Prostate gland (tissue), 2 donors: ENCODE data around the gene TSHZ2.

Experiments
- POLR2AphosphoS5 ChIP-seq: sonication (generic); formaldehyde crosslinking; IDR thresholded peaks from one replicate; pipeline ENCODE4 v1.6.1; 2017; ENCODE audit warnings: antibody characterized with exemption
- TF ChIP-seq, protein P1 (sequence below), 4 experiments: fragments of 200-600 bp in 2 of 4; fragments of 450-650 bp in 2 of 4; sonication (generic) in 2 of 4; IDR thresholded peaks; 1 replicate in 3 of 4; 2 replicates in 1 of 4; pipeline ENCODE4 v1.5.1; 2016 to 2019; ENCODE audit warnings: antibody characterized with exemption in 4 of 4, mild to moderate bottlenecking in 2 of 4, moderate library complexity in 2 of 4

DNA sequence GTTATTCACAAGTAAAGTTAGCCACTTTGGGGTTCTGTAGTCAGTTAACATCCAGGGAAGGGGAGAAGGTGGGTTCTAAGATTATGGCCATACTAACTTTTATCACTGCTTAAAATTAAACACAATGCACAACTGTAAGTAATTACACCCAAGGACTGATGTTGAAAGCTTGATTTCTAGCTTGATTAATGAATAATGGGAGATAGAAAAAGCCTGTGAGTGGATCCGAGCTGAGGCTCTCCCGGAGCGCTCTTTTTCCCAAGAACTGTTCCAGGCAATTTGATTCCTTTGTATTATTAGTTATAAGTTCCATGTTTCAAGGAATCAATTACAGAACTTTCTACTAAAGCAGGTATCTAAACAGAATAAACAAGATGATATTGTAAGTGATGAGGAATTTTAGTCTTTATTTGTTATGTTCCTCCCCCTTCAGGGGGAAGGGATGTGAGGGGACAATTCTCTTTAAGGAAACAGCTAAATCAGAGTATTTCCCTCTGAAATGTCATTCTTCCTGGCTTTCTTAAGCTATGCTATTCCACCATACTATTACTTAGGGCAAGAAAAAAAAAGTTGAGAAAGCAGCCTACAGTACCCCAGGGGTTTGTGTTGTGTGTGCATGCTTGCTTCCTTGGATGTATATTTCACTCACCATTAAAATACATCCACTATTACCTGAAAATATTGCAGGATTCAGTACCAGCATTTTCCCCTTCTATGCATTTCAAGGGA is 3.8 kb downstream of the TSHZ2 start:
- no peak for TF ChIP-seq POLR2AphosphoS5
- TF ChIP-seq, protein P1, sequence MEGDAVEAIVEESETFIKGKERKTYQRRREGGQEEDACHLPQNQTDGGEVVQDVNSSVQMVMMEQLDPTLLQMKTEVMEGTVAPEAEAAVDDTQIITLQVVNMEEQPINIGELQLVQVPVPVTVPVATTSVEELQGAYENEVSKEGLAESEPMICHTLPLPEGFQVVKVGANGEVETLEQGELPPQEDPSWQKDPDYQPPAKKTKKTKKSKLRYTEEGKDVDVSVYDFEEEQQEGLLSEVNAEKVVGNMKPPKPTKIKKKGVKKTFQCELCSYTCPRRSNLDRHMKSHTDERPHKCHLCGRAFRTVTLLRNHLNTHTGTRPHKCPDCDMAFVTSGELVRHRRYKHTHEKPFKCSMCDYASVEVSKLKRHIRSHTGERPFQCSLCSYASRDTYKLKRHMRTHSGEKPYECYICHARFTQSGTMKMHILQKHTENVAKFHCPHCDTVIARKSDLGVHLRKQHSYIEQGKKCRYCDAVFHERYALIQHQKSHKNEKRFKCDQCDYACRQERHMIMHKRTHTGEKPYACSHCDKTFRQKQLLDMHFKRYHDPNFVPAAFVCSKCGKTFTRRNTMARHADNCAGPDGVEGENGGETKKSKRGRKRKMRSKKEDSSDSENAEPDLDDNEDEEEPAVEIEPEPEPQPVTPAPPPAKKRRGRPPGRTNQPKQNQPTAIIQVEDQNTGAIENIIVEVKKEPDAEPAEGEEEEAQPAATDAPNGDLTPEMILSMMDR (IDR thresholded peaks at IDR 0.05): no peak
